Trophoblast cell (in vitro differentiated cells and primary cell): ENCODE results near the gene TNRC6B.

Experiments
- DNase-seq, 2 donors: peaks; one replicate each; pipeline ENCODE4 v3.0.0-alpha.2; 2016
- H2AFZ ChIP-seq: 2 replicates; pipeline ENCODE4 v1.6.1; 2013; ENCODE audit warnings: low read length, moderate library complexity, mild to moderate bottlenecking; ENCODE audit not compliant: insufficient read depth, poor library complexity
- H2AK5ac ChIP-seq: 2 replicates; pipeline ENCODE4 v1.6.1; 2013; ENCODE audit warnings: mild to moderate bottlenecking, low read length
- H2BK120ac ChIP-seq: 2 replicates; pipeline ENCODE4 v1.6.1; 2013; ENCODE audit warnings: low read length, mild to moderate bottlenecking, moderate library complexity; ENCODE audit not compliant: insufficient read depth, poor library complexity
- H2BK12ac ChIP-seq: 2 replicates; pipeline ENCODE4 v1.6.1; 2013; ENCODE audit warnings: mild to moderate bottlenecking, low read length, moderate library complexity
- H2BK5ac ChIP-seq: 2 replicates; pipeline ENCODE4 v1.6.1; 2013; ENCODE audit warnings: low read length, low read depth, moderate library complexity, mild to moderate bottlenecking; ENCODE audit not compliant: poor library complexity
- H3K14ac ChIP-seq: 2 replicates; pipeline ENCODE4 v1.6.1; 2013; ENCODE audit warnings: mild to moderate bottlenecking, low read length
- H3K18ac ChIP-seq: 2 replicates; pipeline ENCODE4 v1.6.1; 2013; ENCODE audit warnings: mild to moderate bottlenecking, low read length
- H3K23ac ChIP-seq: 2 replicates; pipeline ENCODE4 v1.6.1; 2013; ENCODE audit warnings: low read length
- H3K27ac ChIP-seq: 2 replicates; pipeline ENCODE4 v1.5.1; 2013; ENCODE audit warnings: low read depth, mild to moderate bottlenecking, inconsistent platforms, low read length, moderate library complexity
- H3K27me3 ChIP-seq: 2 replicates; pipeline ENCODE4 v1.6.1; 2013; ENCODE audit warnings: inconsistent platforms, mild to moderate bottlenecking, low read length, moderate library complexity; ENCODE audit not compliant: insufficient read depth
- H3K36me3 ChIP-seq, 2 experiments: 1 replicate in 1 of 2; 2 replicates in 1 of 2; pipeline ENCODE4 v1.6.1; 2013; ENCODE audit warnings: low read length in 2 of 2, mild to moderate bottlenecking in 2 of 2, moderate library complexity in 1 of 2; ENCODE audit not compliant: insufficient read depth in 2 of 2, control insufficient read depth in 1 of 2
- H3K4ac ChIP-seq: 2 replicates; pipeline ENCODE4 v1.6.1; 2013; ENCODE audit warnings: low read depth, mild to moderate bottlenecking, low read length, moderate library complexity
- H3K4me1 ChIP-seq, 2 experiments: 1 replicate in 1 of 2; 2 replicates in 1 of 2; pipeline ENCODE4 v1.6.1; 2013; ENCODE audit warnings: low read length in 2 of 2, mild to moderate bottlenecking in 2 of 2, moderate library complexity in 1 of 2; ENCODE audit not compliant: insufficient read depth in 2 of 2, control insufficient read depth in 1 of 2
- H3K4me2 ChIP-seq: 2 replicates; pipeline ENCODE4 v1.6.1; 2013; ENCODE audit warnings: inconsistent platforms, mild to moderate bottlenecking, low read length, moderate library complexity
- H3K4me3 ChIP-seq: 2 replicates; pipeline ENCODE4 v1.5.1; 2013; ENCODE audit warnings: mild to moderate bottlenecking, low read depth, low read length, inconsistent platforms
- H3K79me1 ChIP-seq: one replicate; pipeline ENCODE4 v1.6.1; 2013; ENCODE audit warnings: low read length
- H3K79me2 ChIP-seq: 2 replicates; pipeline ENCODE4 v1.6.1; 2013; ENCODE audit warnings: low read length, mild to moderate bottlenecking; ENCODE audit not compliant: control insufficient read depth, insufficient read depth, poor library complexity
- H3K9ac ChIP-seq: 2 replicates; pipeline ENCODE4 v1.6.1; 2013; ENCODE audit warnings: mild to moderate bottlenecking, low read length
- H3K9me3 ChIP-seq: 2 replicates; pipeline ENCODE4 v1.6.1; 2013; ENCODE audit warnings: low read depth, mild to moderate bottlenecking, control low read depth, inconsistent platforms, low read length; ENCODE audit not compliant: insufficient read depth
- H4K12ac ChIP-seq: 2 replicates; pipeline ENCODE4 v1.6.1; 2013; ENCODE audit warnings: low read depth, mild to moderate bottlenecking, low read length, moderate library complexity
- H4K8ac ChIP-seq: 2 replicates; pipeline ENCODE4 v1.6.1; 2013; ENCODE audit warnings: low read depth, mild to moderate bottlenecking, low read length, moderate library complexity
- H4K91ac ChIP-seq: one replicate; pipeline ENCODE4 v1.6.1; 2013; ENCODE audit warnings: low read depth, mild to moderate bottlenecking, low read length, moderate library complexity
- WGBS: extraction: QIAGEN DNeasy Blood & Tissue Kit; methylation state at CpG from one replicate; pipeline ENCODE4 v1.1.7; 2013; ENCODE audit warnings: missing lambda C conversion rate; ENCODE audit not compliant: insufficient read length, insufficient coverage; ENCODE audit errors: extremely low coverage; 5-methylcytosine and 5-hydroxymethylcytosine counted together

The TNRC6B gene

DNA sequence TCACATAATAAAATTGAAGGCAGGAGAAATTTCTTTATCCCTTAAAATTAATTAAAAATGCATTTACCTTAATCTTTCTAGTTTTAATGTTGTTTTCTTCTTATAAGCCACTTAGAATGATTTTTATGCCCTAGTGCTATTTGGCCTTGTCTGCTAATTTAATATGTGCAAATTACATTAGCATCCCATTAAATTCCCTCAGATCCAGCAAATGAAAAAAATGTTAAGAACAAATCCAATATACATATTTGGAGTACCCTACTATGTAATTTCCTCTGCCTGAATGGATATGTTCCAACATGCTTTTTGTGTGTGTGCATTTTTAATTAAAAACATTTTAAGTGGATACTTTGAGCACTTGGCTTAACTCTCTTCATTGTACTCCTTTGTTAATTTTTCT lies 56.9 kb downstream of the TNRC6B start:
- DNase-seq: no peak
- Histone ChIP-seq H3K4me2 (no peak overlapping the region), H3K4me1 (peaks cover 0 to 3% of the 10 kb centered on the region in 2 experiments), H3K4me3 (no peak overlapping the region), H3K36me3 (peaks cover 0 to 4% of the 10 kb centered on the region in 2 experiments), H4K12ac (no peak overlapping the region), H2BK12ac (no peak overlapping the region), H4K8ac (no peak overlapping the region), H3K27me3 (no peaks in the 10 kb centered on the region), H3K79me2 (no peaks in the 10 kb centered on the region), H3K9ac (no peak overlapping the region), H2BK120ac (no peak overlapping the region), H4K91ac (no peak overlapping the region), H3K9me3 (no peaks in the 10 kb centered on the region), H3K27ac (no peak overlapping the region), H2BK5ac (no peak overlapping the region), H2AFZ (no peak overlapping the region), H2AK5ac (no peak overlapping the region), H3K79me1 (no peaks in the 10 kb centered on the region), H3K18ac (no peak overlapping the region), H3K14ac (no peak overlapping the region), H3K4ac (no peak overlapping the region), H3K23ac (no peak overlapping the region)

DNA sequence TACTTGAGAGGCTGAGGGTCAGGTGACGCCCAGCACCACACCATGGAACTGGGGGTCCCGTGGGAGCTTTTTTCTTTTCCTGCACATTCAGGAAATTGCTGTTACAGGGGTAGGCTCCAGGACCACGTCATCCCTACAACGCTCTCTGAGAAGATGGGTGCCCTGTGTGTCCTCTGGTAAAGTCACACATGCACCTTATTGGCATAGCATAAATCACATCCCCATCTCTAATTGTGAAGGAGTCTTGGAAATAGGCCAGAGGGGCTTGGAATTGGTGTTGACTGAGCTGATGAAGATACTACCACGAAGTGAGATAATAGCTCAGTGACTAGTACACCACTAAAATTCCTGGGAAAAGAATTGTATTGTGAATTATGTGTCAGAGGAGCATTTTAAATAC lies 57.6 kb downstream of the TNRC6B start:
- H3K4me2 ChIP-seq: no peak overlapping the region
- H2BK120ac ChIP-seq: no peak overlapping the region
- DNase-seq: no peak
- no peak overlapping the region for H3K18ac ChIP-seq
- WGBS: no CpG with 5 or more reads among the region's 5 CpGs
- H4K8ac ChIP-seq: no peak overlapping the region
- H2BK5ac ChIP-seq: no peak overlapping the region
- H3K9ac ChIP-seq: no peak overlapping the region
- H3K79me1 ChIP-seq: no peaks in the 10 kb centered on the region
- no peaks in the 10 kb centered on the region for H3K79me2 ChIP-seq
- H3K27ac ChIP-seq: no peak overlapping the region
- H3K36me3 ChIP-seq: peaks cover 0 to 4% of the 10 kb centered on the region in 2 experiments
- no peak overlapping the region for H3K14ac ChIP-seq
- no peak overlapping the region for H4K91ac ChIP-seq
- H2AK5ac ChIP-seq: no peak overlapping the region
- no peak overlapping the region for H2AFZ ChIP-seq
- no peak overlapping the region for H3K4me3 ChIP-seq
- no peak overlapping the region for H3K4ac ChIP-seq
- no peak overlapping the region for H2BK12ac ChIP-seq
- no peak overlapping the region for H4K12ac ChIP-seq
- H3K9me3 ChIP-seq: no peaks in the 10 kb centered on the region
- H3K27me3 ChIP-seq: no peaks in the 10 kb centered on the region
- no peak overlapping the region for H3K23ac ChIP-seq
- H3K4me1 ChIP-seq: peaks cover 0 to 3% of the 10 kb centered on the region in 2 experiments

DNA sequence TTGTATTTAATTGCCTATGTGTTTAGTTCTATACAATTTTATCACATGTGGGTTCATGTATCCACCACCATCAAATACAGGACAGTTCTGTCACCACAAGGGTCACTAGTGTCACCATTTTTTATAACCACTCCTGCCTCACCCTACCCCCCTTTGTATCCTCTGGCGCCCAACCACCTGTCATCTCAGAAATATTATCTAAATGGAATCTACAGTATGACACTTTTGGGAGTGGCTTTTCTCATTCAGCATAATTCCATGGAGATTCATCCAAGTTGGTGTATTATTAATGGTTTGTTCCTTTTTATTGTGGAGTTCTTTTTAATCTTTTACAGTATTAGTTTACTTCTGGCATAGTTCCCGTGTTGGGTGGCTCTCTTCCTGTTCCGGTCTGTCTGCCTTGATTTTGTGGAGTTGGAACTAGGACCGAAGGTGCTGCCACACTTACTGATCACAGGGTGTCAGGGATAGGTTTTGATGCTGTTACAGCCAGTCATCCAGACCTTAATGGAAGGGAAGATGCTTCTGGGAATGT lies 58.5 kb downstream of the TNRC6B start:
- H3K27me3 ChIP-seq: no peaks in the 10 kb centered on the region
- no peak overlapping the region for H3K4me2 ChIP-seq
- no peak overlapping the region for H3K18ac ChIP-seq
- H3K9ac ChIP-seq: no peak overlapping the region
- H2BK12ac ChIP-seq: no peak overlapping the region
- H3K4me3 ChIP-seq: no peak overlapping the region
- peaks cover 0 to 4% of the 10 kb centered on the region in 2 experiments for H3K36me3 ChIP-seq
- H3K27ac ChIP-seq: no peak overlapping the region
- H4K8ac ChIP-seq: no peak overlapping the region
- no peaks in the 10 kb centered on the region for H3K9me3 ChIP-seq
- H3K23ac ChIP-seq: no peak overlapping the region
- no peak overlapping the region for H2BK120ac ChIP-seq
- H3K79me2 ChIP-seq: no peaks in the 10 kb centered on the region
- DNase-seq: no peak
- H3K79me1 ChIP-seq: no peaks in the 10 kb centered on the region
- H4K12ac ChIP-seq: no peak overlapping the region
- no peak overlapping the region for H3K14ac ChIP-seq
- H3K4ac ChIP-seq: no peak overlapping the region
- H2AFZ ChIP-seq: no peak overlapping the region
- H3K4me1 ChIP-seq: peaks cover 0 to 3% of the 10 kb centered on the region in 2 experiments
- no CpG with 5 or more reads among the region's 4 CpGs for WGBS
- H4K91ac ChIP-seq: no peak overlapping the region
- no peak overlapping the region for H2BK5ac ChIP-seq
- no peak overlapping the region for H2AK5ac ChIP-seq

DNA sequence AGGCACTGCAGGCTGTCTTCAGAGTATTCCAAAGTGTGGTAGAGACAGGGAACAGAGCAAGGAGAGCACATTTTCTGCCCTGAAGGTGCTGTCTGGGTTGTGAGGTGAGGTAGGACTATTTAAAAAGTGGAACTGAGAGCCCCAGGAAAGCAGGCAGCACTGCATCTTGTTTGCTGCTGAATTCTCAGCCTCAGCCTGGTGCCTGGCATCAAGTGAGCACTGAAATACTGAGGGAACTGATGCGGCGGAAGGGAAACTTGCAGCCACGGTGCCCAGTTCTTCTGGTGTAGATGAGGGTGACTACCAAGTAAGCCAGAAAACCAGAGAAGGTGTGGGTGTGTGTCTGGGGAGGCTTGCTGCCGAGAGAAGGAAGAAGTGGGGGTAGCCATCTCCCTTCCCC lies 59.5 kb downstream of the TNRC6B start:
- Histone ChIP-seq H3K9me3 (no peaks in the 10 kb centered on the region), H2AK5ac (no peak overlapping the region), H3K36me3 (peaks cover 0 to 4% of the 10 kb centered on the region in 2 experiments), H3K4me1 (peaks cover 0 to 3% of the 10 kb centered on the region in 2 experiments), H3K79me1 (no peaks in the 10 kb centered on the region), H3K18ac (no peak overlapping the region), H3K4ac (no peak overlapping the region), H3K23ac (no peak overlapping the region), H3K27ac (no peak overlapping the region), H3K79me2 (no peaks in the 10 kb centered on the region), H3K4me3 (no peak overlapping the region), H4K8ac (no peak overlapping the region), H3K14ac (no peak overlapping the region), H3K4me2 (no peak overlapping the region), H2BK5ac (no peak overlapping the region), H2AFZ (no peak overlapping the region), H3K27me3 (no peaks in the 10 kb centered on the region), H2BK12ac (no peak overlapping the region), H2BK120ac (no peak overlapping the region), H3K9ac (no peak overlapping the region), H4K12ac (no peak overlapping the region), H4K91ac (no peak overlapping the region)
- no peak for DNase-seq
- no CpG with 5 or more reads among the region's 4 CpGs for WGBS
